MM.1S (cell line): ENCODE measurements around the gene RUNX1.

Experiments
- EZH2phosphoT487 ChIP-seq: fragments of 300-600 bp; sonication (generic); IDR thresholded peaks from 2 replicates; pipeline ENCODE4 v1.6.1; 2018; ENCODE audit warnings: antibody characterized with exemption, low read length
- TF ChIP-seq, protein P1 (sequence below): fragments of 300-600 bp; sonication (generic); IDR thresholded peaks from 2 replicates; pipeline ENCODE4 v1.5.1; 2016; ENCODE audit warnings: antibody characterized with exemption, low read length, mixed read lengths

DNA sequence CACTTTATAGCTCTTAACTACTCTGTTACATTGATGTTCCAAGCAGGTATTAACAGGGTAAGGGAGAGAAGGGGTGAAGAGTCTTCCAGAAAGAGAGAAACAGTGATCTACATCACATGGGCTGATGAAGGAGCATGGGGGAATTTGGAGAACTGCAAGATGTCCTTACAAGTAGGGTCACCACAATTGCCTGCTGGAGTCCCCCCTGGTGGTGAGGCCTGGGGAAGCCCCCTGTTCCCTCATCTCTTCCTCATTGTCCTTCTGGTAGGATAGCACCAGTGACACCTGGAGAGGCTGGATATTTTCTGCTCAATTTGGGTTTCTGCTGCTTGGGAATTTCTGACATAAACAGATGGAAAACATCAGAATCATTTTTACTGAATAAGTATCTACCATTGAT lies 126.6 kb downstream of the RUNX1 start:
- TF ChIP-seq, protein P1, sequence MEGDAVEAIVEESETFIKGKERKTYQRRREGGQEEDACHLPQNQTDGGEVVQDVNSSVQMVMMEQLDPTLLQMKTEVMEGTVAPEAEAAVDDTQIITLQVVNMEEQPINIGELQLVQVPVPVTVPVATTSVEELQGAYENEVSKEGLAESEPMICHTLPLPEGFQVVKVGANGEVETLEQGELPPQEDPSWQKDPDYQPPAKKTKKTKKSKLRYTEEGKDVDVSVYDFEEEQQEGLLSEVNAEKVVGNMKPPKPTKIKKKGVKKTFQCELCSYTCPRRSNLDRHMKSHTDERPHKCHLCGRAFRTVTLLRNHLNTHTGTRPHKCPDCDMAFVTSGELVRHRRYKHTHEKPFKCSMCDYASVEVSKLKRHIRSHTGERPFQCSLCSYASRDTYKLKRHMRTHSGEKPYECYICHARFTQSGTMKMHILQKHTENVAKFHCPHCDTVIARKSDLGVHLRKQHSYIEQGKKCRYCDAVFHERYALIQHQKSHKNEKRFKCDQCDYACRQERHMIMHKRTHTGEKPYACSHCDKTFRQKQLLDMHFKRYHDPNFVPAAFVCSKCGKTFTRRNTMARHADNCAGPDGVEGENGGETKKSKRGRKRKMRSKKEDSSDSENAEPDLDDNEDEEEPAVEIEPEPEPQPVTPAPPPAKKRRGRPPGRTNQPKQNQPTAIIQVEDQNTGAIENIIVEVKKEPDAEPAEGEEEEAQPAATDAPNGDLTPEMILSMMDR = no peak
- TF ChIP-seq EZH2phosphoT487 = no peak
